ENCODE measurements around the gene RPS3A.
"Not testable (repeated sequence)": the region's sequence is repeated elsewhere in the genome, so short reads cannot be mapped to it uniquely, and the experiment has no call there.

The RPS3A gene

GRCh38 chr4:151099229-151099975 is at the start of gene RPS3A:
Gene RPS3A, plus strand, starts transcription at chr4:151099628. Its CDS starts 25 bp downstream, at chr4:151099653.
- peak; percentile 93 for DNase-seq (ENCODE audit: low spot score)

DNA sequence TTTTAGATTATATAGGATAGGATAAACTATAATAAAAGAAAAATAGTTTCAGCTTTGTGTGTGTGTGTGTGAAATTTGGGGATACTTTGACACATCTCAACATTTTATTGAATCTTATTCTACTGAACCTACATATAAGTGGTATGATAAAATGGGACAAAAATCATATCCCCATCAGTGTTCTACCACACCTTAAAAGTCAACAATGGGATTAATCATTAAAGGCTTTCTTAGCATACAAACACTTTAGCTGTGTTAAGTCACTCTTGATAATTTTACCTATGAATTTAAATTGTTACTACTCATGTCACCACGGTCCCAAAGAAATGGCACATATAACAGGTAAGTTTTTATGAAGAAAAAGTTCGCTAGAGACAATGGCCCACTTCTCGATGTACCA is 46.6 kb upstream of the RPS3A start:
- no peak for DNase-seq (ENCODE audit: low spot score)

- DNase-seq (ENCODE audit: low spot score) = no peak
These were observed 43.9 kb upstream of the RPS3A start for GRCh38 chr4:151055539-151055938.

DNA sequence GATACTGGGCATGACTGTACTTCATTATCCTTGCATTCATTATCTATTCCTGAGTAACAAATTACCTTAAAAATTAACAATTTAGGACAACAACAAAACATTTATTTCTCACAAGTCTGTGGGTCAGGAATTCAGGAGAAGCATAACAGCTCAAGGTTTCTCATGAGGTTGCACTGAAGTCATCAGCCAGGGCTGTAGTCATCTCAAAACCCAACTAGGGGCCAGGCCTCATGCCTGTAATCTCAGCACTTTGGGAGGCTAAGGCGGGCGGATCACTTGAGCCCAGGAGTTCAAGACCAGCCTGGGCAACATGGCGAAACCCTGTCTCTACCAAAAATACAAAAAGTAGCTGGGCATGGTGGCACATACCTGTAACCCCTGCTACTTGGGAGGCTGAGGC is 36.3 kb upstream of the RPS3A start:
- not testable (repeated sequence) for DNase-seq (ENCODE audit: low spot score)

- no peak for DNase-seq (ENCODE audit: low spot score)
These were observed 32.0 kb upstream of the RPS3A start for GRCh38 chr4:151067316-151067970.

DNA sequence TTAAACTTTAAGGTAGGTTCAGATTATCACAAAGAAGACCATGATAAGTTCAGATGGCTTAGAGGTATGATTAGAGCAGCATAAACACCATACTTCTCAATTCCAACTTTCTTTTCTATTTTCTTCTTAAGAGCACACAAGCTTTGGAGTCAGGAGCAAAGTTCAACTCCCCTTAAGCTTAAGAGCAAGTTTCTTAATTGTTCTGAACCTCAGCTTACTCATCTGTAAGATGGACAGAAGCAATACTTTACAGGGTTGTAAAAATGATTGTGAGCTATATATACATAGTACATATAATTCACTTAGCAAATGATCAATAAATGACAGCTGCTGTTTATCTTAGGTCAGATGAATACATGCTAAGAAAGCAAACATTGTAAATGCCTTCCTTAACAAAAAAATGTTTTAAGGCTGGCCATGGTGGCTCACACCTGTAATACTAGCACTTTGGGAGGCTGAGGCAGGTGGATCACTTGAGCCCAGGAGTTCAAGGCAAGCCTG is 25.0 kb upstream of the RPS3A start:
- DNase-seq (ENCODE audit: low spot score) = no peak

GRCh38 chr4:151077978-151078377 is 21.4 kb upstream of the RPS3A start:
- DNase-seq (ENCODE audit: low spot score) = not testable (repeated sequence)

GRCh38 chr4:151087467-151087866 is 12.0 kb upstream of the RPS3A start:
- no peak for DNase-seq (ENCODE audit: low spot score)

- no peak for DNase-seq (ENCODE audit: low spot score)
These were observed 8.4 kb upstream of the RPS3A start for GRCh38 chr4:151091047-151091446.

DNA sequence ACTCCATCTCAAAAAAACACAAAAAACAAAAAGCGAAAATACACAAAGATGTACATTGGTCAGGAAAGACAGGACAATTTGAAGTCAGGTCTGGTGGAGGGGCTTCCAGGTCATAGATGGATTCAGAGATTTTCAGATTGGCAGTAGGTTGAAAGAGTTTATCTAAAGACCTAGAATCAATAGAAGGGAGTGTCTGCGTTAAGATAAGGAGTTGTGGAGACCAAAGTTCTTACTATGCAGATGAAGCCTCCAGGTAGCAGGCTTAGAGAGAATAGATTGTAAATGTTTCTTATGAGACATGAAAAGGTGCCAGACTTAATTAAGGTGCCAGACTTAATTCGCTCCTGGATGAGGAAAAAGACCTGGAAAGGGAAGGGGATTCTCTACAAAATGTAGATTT is 6.9 kb upstream of the RPS3A start:
- DNase-seq (ENCODE audit: low spot score) = no peak

DNA sequence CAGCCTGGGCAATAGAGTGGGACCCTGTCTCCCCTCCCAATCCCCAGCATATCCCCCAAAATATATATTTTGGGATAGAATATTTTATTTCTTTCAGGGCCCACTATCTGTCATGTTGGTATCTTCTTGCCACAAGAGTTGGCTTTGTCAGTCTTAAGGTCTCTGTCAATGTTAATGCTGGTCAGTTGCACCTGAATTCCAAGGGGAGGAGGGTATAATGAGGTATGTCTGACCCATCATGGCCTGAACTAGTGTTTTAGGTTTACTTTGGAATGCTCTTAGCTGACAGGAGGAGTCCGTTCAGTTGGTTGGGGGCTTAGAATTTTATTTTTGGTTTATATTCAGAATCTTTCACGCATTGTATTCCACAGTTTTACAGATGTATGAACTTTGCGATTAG is 6.2 kb upstream of the RPS3A start:
- DNase-seq (ENCODE audit: low spot score) = no peak

DNA sequence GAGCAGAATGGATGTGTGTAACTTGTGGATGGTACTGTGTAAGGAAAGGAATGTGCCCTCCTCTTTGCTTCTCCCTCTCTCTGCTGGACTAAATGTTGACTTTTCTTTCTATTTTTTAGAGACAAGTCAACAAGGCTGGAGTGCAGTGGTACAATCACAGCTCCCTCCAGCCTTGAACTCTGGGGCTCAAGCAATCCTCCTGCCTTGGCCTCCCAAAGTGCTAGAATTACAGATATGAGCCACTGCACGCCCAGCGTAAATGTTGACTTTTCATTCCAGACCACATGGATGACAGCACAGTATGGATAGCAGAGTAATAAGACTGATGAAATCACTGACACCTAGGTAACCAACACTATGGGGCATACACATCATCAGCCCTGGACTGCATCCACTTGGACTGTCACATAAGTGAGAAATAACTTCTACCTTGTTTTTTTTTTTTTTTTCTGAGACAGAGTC is 5.1 kb upstream of the RPS3A start:
- DNase-seq (ENCODE audit: low spot score) = no peak

- no peak for DNase-seq (ENCODE audit: low spot score)
These were observed 4.3 kb upstream of the RPS3A start for GRCh38 chr4:151095142-151095541.

- no peak for DNase-seq (ENCODE audit: low spot score)
These were observed 1.7 kb upstream of the RPS3A start for GRCh38 chr4:151097759-151098158.

DNA sequence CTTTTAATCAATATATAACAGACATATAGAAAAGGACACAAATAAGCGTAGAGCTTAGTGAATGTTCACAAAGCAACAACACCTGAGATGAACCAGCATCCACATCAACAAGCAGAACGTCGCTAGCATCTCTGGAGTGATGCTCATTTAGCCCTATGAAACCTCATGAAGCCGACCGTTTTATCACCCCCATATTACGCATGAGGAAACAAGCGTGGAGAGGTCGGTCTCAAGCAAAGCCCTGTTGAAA is 524 bp upstream of the RPS3A start:
- DNase-seq (ENCODE audit: low spot score) = no peak

- DNase-seq (ENCODE audit: low spot score) = peak; percentile 19
These were observed 569 bp downstream of the RPS3A start for GRCh38 chr4:151099976-151100417.

GRCh38 chr4:151100531-151100930 is 1.1 kb downstream of the RPS3A start:
- no peak for DNase-seq (ENCODE audit: low spot score)

GRCh38 chr4:151103758-151104157 is 4.3 kb downstream of the RPS3A start:
- DNase-seq (ENCODE audit: low spot score) = no peak

GRCh38 chr4:151104621-151105020 is 5.2 kb downstream of the RPS3A start:
- DNase-seq (ENCODE audit: low spot score) = no peak

DNA sequence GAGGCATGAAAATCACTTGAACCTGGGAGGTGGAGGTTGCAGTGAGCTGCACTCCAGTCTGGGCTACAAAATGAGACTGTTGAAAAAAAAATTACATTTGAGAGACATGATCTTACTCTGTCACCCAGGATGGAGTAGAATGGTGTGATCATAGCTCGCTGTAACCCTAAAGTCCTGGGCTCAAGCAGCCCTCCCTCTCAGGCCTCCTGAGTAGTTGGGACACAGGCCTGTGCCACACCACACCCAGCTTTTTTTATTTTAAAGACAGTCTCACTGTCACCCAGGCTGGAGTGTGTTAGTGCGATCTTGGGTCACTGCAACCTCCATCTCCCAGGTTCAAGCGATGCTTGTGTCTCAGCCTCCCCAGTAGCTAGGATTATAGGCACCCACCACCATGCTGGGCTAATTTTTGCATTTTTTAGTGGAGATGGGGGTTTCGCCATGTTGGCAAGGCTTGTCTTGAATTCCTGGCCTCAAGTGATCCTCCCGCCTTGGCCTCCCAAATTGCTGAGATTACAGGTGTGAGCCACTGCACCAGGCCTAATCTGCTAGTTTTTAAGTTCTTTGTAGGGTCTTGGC is 6.1 kb downstream of the RPS3A start:
- no peak for DNase-seq (ENCODE audit: low spot score)

GRCh38 chr4:151107063-151107462 is 7.6 kb downstream of the RPS3A start:
- no peak for DNase-seq (ENCODE audit: low spot score)

GRCh38 chr4:151110236-151110635 is 10.8 kb downstream of the RPS3A start:
- no peak for DNase-seq (ENCODE audit: low spot score)

GRCh38 chr4:151114338-151114737 is 14.9 kb downstream of the RPS3A start:
- no peak for DNase-seq (ENCODE audit: low spot score)

Data from SW480 (cell line).